Fibroblast of lung (primary cell): ENCODE results near the gene NCAM2. TPM values are rescaled to one million over a fixed set of nuclear protein-coding genes. Genes with fewer than 3 reads are reported as not detected.

Source experiments
- DNase-seq, 2 donors: peaks; one replicate each; pipeline versions ENCODE4 v3.0.0 to v3.0.0-alpha.2; 2010; ENCODE audit warnings: low read depth in 2 of 2
- H2AFZ ChIP-seq: 2 replicates; pipeline ENCODE4 v1.5.1; 2012; ENCODE audit warnings: low read length, control low read depth, inconsistent platforms
- H3K27ac ChIP-seq: 2 replicates; pipeline ENCODE4 v1.5.1; 2011; ENCODE audit warnings: low read length, control low read depth; ENCODE audit not compliant: insufficient read depth
- H3K27me3 ChIP-seq: 2 replicates; pipeline ENCODE4 v1.5.1; 2011; ENCODE audit warnings: mild to moderate bottlenecking, low read length; ENCODE audit not compliant: control insufficient read depth, insufficient read depth
- H3K36me3 ChIP-seq: 2 replicates; pipeline ENCODE4 v1.5.1; 2011; ENCODE audit warnings: low read length; ENCODE audit not compliant: control insufficient read depth, insufficient read depth
- H3K4me1 ChIP-seq: 2 replicates; pipeline ENCODE4 v1.5.1; 2011; ENCODE audit warnings: low read length; ENCODE audit not compliant: control insufficient read depth, insufficient read depth; ENCODE audit errors: extremely low read depth
- H3K4me2 ChIP-seq: 2 replicates; pipeline ENCODE4 v1.5.1; 2011; ENCODE audit warnings: low read length, control low read depth; ENCODE audit not compliant: insufficient read depth; ENCODE audit errors: extremely low read depth
- H3K4me3 ChIP-seq, 4 experiments: fragments of 200-600 bp in 1 of 4; sonication (generic) in 1 of 4; replicated peaks in 1 of 4; 2 replicates each; pipeline ENCODE4 v1.5.1; 2011 to 2016; ENCODE audit warnings: low read length in 4 of 4, low read depth in 3 of 4, mild to moderate bottlenecking in 3 of 4, control low read depth in 2 of 4, inconsistent platforms in 1 of 4, mixed read lengths in 1 of 4; ENCODE audit not compliant: insufficient read depth in 1 of 4; ENCODE audit errors: control extremely low read depth in 1 of 4
- H3K79me2 ChIP-seq: 2 replicates; pipeline ENCODE4 v1.5.1; 2012; ENCODE audit warnings: mild to moderate bottlenecking, low read length, inconsistent platforms; ENCODE audit not compliant: control insufficient read depth, insufficient read depth
- H3K9ac ChIP-seq: 2 replicates; pipeline ENCODE4 v1.5.1; 2011; ENCODE audit warnings: mild to moderate bottlenecking, low read length, control low read depth; ENCODE audit not compliant: insufficient read depth
- H3K9me3 ChIP-seq: 2 replicates; pipeline ENCODE4 v1.5.1; 2012; ENCODE audit warnings: low read depth, low read length; ENCODE audit not compliant: control insufficient read depth, insufficient read depth
- H4K20me1 ChIP-seq: 2 replicates; pipeline ENCODE4 v1.5.1; 2011; ENCODE audit warnings: low read length; ENCODE audit not compliant: control insufficient read depth, insufficient read depth; ENCODE audit errors: extremely low read depth
- CTCF ChIP-seq, 2 donors: IDR thresholded peaks in 1 of 2; conservative IDR thresholded peaks in 1 of 2; 1 replicate in 1 of 2; 2 replicates in 1 of 2; pipeline ENCODE4 v1.5.1; 2011 to 2012; ENCODE audit warnings: low read length in 2 of 2, control low read depth in 1 of 2, inconsistent platforms in 1 of 2, low read depth in 1 of 2, mild to moderate bottlenecking in 1 of 2
- EZH2 ChIP-seq: IDR thresholded peaks from 2 replicates; pipeline ENCODE4 v1.5.1; 2012; ENCODE audit warnings: low read length, control low read depth, mild to moderate bottlenecking; ENCODE audit errors: missing control alignments
- polyA plus RNA-seq, 2 donors: library from polyadenylated mRNA; depleted of rRNA in 1 of 2; stranded (reverse) in 1 of 2; unstranded in 1 of 2; fragments of >200 nt; gene quantifications; 2 replicates each; pipeline ENCODE4 v1.2.1, GENCODE V29; 2011 to 2012; ENCODE audit warnings: missing spikeins in 1 of 2
- total RNA-seq: library from RNA; depleted of rRNA; stranded (reverse); fragments of >200 nt; gene quantifications from 2 replicates; pipeline ENCODE4 v1.2.1, GENCODE V29; 2014

The NCAM2 gene
- total and polyA plus RNA-seq, 2 donors (not counting 1 experiment from before 2014, with no cell fraction given): 5.6 to 11.1 TPM

GRCh38 chr21:21025742-21026141 lies 27.5 kb downstream of the NCAM2 start:
- TF ChIP-seq EZH2: no peak
- TF ChIP-seq CTCF (conservative IDR thresholded peaks at IDR 0.05 in 1 of 2, IDR thresholded peaks at IDR 0.05 in 1 of 2; ENCODE audit: low read depth in 1 of 2, low read length in 2 of 2): no peak
- no peaks in the 10 kb centered on the region for H3K4me1 ChIP-seq
- H3K36me3 ChIP-seq: no peaks in the 10 kb centered on the region

GRCh38 chr21:21028275-21028820 lies 30.1 kb downstream of the NCAM2 start:
- H2AFZ ChIP-seq: no peak overlapping the region
- H3K79me2 ChIP-seq: no peaks in the 10 kb centered on the region
- H3K27ac ChIP-seq: no peak overlapping the region
- no peaks in the 10 kb centered on the region for H4K20me1 ChIP-seq
- DNase-seq: peak in 1 of 2 donors; percentile 49
- H3K4me2 ChIP-seq: no peak overlapping the region
- no peak overlapping the region for H3K4me3 ChIP-seq
- TF ChIP-seq EZH2 (no peak), CTCF (conservative IDR thresholded peaks at IDR 0.05 in 1 of 2, IDR thresholded peaks at IDR 0.05 in 1 of 2; ENCODE audit: low read depth in 1 of 2, low read length in 2 of 2) (no peak)
- no peak overlapping the region for H3K9ac ChIP-seq
- H3K9me3 ChIP-seq: no peaks in the 10 kb centered on the region
- H3K27me3 ChIP-seq: no peaks in the 10 kb centered on the region
- no peaks in the 10 kb centered on the region for H3K4me1 ChIP-seq
- no peaks in the 10 kb centered on the region for H3K36me3 ChIP-seq

More at GRCh38 chr21:21025742-21026141, 27.5 kb downstream of the NCAM2 start:
- H4K20me1 ChIP-seq: no peaks in the 10 kb centered on the region
- H3K9me3 ChIP-seq: no peaks in the 10 kb centered on the region
- no peaks in the 10 kb centered on the region for H3K79me2 ChIP-seq
- no peak overlapping the region for H3K4me3 ChIP-seq
- H3K27ac ChIP-seq: no peak overlapping the region
- H3K4me2 ChIP-seq: no peak overlapping the region
- no peak for DNase-seq
- H2AFZ ChIP-seq: no peak overlapping the region
- H3K27me3 ChIP-seq: no peaks in the 10 kb centered on the region
- no peak overlapping the region for H3K9ac ChIP-seq

GRCh38 chr21:21029164-21029563 lies 31.0 kb downstream of the NCAM2 start:
- no peaks in the 10 kb centered on the region for H3K36me3 ChIP-seq
- H3K4me2 ChIP-seq: no peak overlapping the region
- H3K4me1 ChIP-seq: no peaks in the 10 kb centered on the region
- no peaks in the 10 kb centered on the region for H3K9me3 ChIP-seq
- TF ChIP-seq CTCF (conservative IDR thresholded peaks at IDR 0.05 in 1 of 2, IDR thresholded peaks at IDR 0.05 in 1 of 2; ENCODE audit: low read depth in 1 of 2, low read length in 2 of 2): no peak
- no peak for TF ChIP-seq EZH2
- no peak overlapping the region for H3K27ac ChIP-seq
- H3K27me3 ChIP-seq: no peaks in the 10 kb centered on the region
- H3K9ac ChIP-seq: no peak overlapping the region
- no peaks in the 10 kb centered on the region for H4K20me1 ChIP-seq
- DNase-seq: peak; percentile 41 to 58
- H2AFZ ChIP-seq: no peak overlapping the region
- H3K4me3 ChIP-seq: no peak overlapping the region
- H3K79me2 ChIP-seq: no peaks in the 10 kb centered on the region
